Body of pancreas (tissue), 4 donors: ENCODE measurements around the gene TENT4B. TPM values are rescaled to one million over a fixed set of nuclear protein-coding genes. Genes with fewer than 3 reads are reported as not detected.
A peak's percentile ranks its signal among the peaks of the same experiment; 100 is the strongest.

Experiments used
- ATAC-seq: fragments of 150-250 bp; one replicate; pipeline ENCODE4 v1.9.1; 2016
- DNase-seq, 4 donors: peaks; one replicate each; pipeline ENCODE4 v3.0.0-alpha.2; 2019
- H3K27ac ChIP-seq, 4 donors: fragments of 200-600 bp; sonication (generic); 1 replicate in 3 of 4; 2 replicates in 1 of 4; pipeline versions ENCODE4 v1.5.1 to v1.6.1; 2016 to 2019; ENCODE audit warnings: mild to moderate bottlenecking in 1 of 4, mixed read lengths in 1 of 4, moderate library complexity in 1 of 4
- H3K27me3 ChIP-seq, 2 donors: fragments of 200-600 bp; sonication (generic); one replicate each; pipeline ENCODE4 v1.6.0; 2016; ENCODE audit warnings: mild to moderate bottlenecking in 1 of 2
- H3K36me3 ChIP-seq, 2 donors: fragments of 200-600 bp; sonication (generic); replicated peaks in 1 of 2; 2 replicates each; pipeline ENCODE4 v1.5.1; 2016; ENCODE audit warnings: low read depth in 2 of 2; ENCODE audit not compliant: insufficient read depth in 1 of 2
- H3K4me1 ChIP-seq: fragments of 200-600 bp; sonication (generic); one replicate; pipeline ENCODE4 v1.6.0; 2016
- H3K4me3 ChIP-seq, 2 donors: fragments of 200-600 bp; sonication (generic); 1 replicate in 1 of 2; 2 replicates in 1 of 2; pipeline ENCODE4 v1.5.1; 2016 to 2019
- H3K9me3 ChIP-seq, 3 donors: fragments of 200-600 bp; sonication (generic); 1 replicate in 2 of 3; 2 replicates in 1 of 3; pipeline ENCODE4 v1.5.1; 2016
- CTCF ChIP-seq, 7 experiments: fragments of 450-650 bp in 4 of 7; fragments of 200-600 bp in 3 of 7; sonication (generic) in 3 of 7; IDR thresholded peaks; one replicate each; pipeline ENCODE4 v1.5.1; 2016 to 2019; ENCODE audit warnings: antibody characterized with exemption in 7 of 7
- POLR2A ChIP-seq, 3 donors: fragments of 450-650 bp; IDR thresholded peaks; one replicate each; pipeline ENCODE4 v1.6.1; 2016; ENCODE audit warnings: antibody characterized with exemption in 3 of 3, mild to moderate bottlenecking in 2 of 3
- WGBS, 2 donors: methylation state at CpG; one replicate each; pipeline ENCODE4 v1.1.5; 2017; 5-methylcytosine and 5-hydroxymethylcytosine counted together
- intact Hi-C: fragments of 100-400 bp; cut with DNase I; formaldehyde crosslinking; loops from one replicate; pipeline ENCODE4 v1.15.1; 2023
- total RNA-seq, 2 donors: library from RNA; depleted of rRNA; stranded (reverse); fragments of >200 nt; gene quantifications; one replicate each; pipeline ENCODE4 v1.1.0, GENCODE V29; 2016

TENT4B gene
- total RNA-seq, 2 donors from 2014 or later = 2.0 to 7.0 TPM

- H3K36me3 ChIP-seq = no peaks in the 10 kb centered on the region
- H3K4me3 ChIP-seq = no peak overlapping the region
- H3K4me1 ChIP-seq = peaks cover 33% of the 10 kb centered on the region
- ATAC-seq (no peak), DNase-seq (no peak)
- no peak overlapping the region for H3K27ac ChIP-seq
- no peak for TF ChIP-seq CTCF (IDR thresholded peaks at IDR 0.05)
- TF ChIP-seq POLR2A (IDR thresholded peaks at IDR 0.05) = no peak
- no peaks in the 10 kb centered on the region for H3K27me3 ChIP-seq
- H3K9me3 ChIP-seq = no peaks in the 10 kb centered on the region
- WGBS, 2 donors = 61 to 69% methylated on average over 1 of the region's 1 CpG
- intact Hi-C loops = no loop called here
Observed at GRCh38 chr16:50178491-50178941, 25.4 kb downstream of the TENT4B start.

- Histone ChIP-seq H3K27ac (no peak overlapping the region), H3K9me3 (no peaks in the 10 kb centered on the region), H3K27me3 (no peaks in the 10 kb centered on the region)
Observed at GRCh38 chr16:50182441-50182840, 29.3 kb downstream of the TENT4B start.

GRCh38 chr16:50183316-50183715 is 30.2 kb downstream of the TENT4B start:
- Histone ChIP-seq H3K9me3 (no peaks in the 10 kb centered on the region), H3K36me3 (no peaks in the 10 kb centered on the region), H3K4me1 (peaks cover 62% of the 10 kb centered on the region), H3K27me3 (no peaks in the 10 kb centered on the region), H3K27ac (peak overlapping the region in 3 of 4 donors; percentile 12 to 62 (median 28)), H3K4me3 (no peak overlapping the region)
- intact Hi-C loops = no loop called here
- no peak for TF ChIP-seq CTCF (IDR thresholded peaks at IDR 0.05)
- TF ChIP-seq POLR2A (IDR thresholded peaks at IDR 0.05) = no peak
- peak; percentile 63 for ATAC-seq
- WGBS, 2 donors = 15 to 22% methylated on average over 4 of the region's 4 CpGs
- DNase-seq = no peak

More at GRCh38 chr16:50182441-50182840, 29.3 kb downstream of the TENT4B start:
- intact Hi-C loops = no loop called here
- Histone ChIP-seq H3K4me3 (no peak overlapping the region), H3K4me1 (peaks cover 57% of the 10 kb centered on the region), H3K36me3 (no peaks in the 10 kb centered on the region)
- ATAC-seq = no peak
- TF ChIP-seq CTCF (IDR thresholded peaks at IDR 0.05) (no peak), POLR2A (IDR thresholded peaks at IDR 0.05) (no peak)
- DNase-seq = no peak

GRCh38 chr16:50185005-50185505 is 31.9 kb downstream of the TENT4B start:
- peaks cover 75% of the 10 kb centered on the region for H3K4me1 ChIP-seq
- no peaks in the 10 kb centered on the region for H3K9me3 ChIP-seq
- no peak for TF ChIP-seq POLR2A (IDR thresholded peaks at IDR 0.05)
- no peak for TF ChIP-seq CTCF (IDR thresholded peaks at IDR 0.05)
- peak; percentile 61 for ATAC-seq
- H3K36me3 ChIP-seq = no peaks in the 10 kb centered on the region
- H3K4me3 ChIP-seq = no peak overlapping the region
- DNase-seq = no peak
- H3K27me3 ChIP-seq = no peaks in the 10 kb centered on the region
- intact Hi-C loops = no loop called here
- peak overlapping the region; percentile 47 to 60 (median 56) for H3K27ac ChIP-seq
- 47 to 49% methylated on average over 3 of the region's 3 CpGs for WGBS, 2 donors

- no peaks in the 10 kb centered on the region for H3K36me3 ChIP-seq
- no peaks in the 10 kb centered on the region for H3K9me3 ChIP-seq
- ATAC-seq (no peak), DNase-seq (no peak)
- no peak for TF ChIP-seq POLR2A (IDR thresholded peaks at IDR 0.05)
- no peak for TF ChIP-seq CTCF (IDR thresholded peaks at IDR 0.05)
- H3K27ac ChIP-seq = no peak overlapping the region
- no peak overlapping the region for H3K4me3 ChIP-seq
- 45 to 75% methylated on average over 3 of the region's 3 CpGs for WGBS, 2 donors
- intact Hi-C loops = no loop called here
- H3K27me3 ChIP-seq = no peaks in the 10 kb centered on the region
- H3K4me1 ChIP-seq = peaks cover 50% of the 10 kb centered on the region
Observed at GRCh38 chr16:50188619-50189136, 35.6 kb downstream of the TENT4B start.
